Skin epidermis (tissue), 12 donors: ENCODE data around the gene PPP1R18.

Experiments used
- H3K27ac ChIP-seq, 21 experiments: fragments of 200-600 bp; sonication (generic) in 11 of 21; one replicate each; pipeline ENCODE4 v1.5.0; 2020; ENCODE audit warnings: mild to moderate bottlenecking in 3 of 21, inconsistent platforms in 2 of 21, moderate library complexity in 2 of 21
- H3K4me3 ChIP-seq, 7 experiments: fragments of 200-600 bp; sonication (generic) in 2 of 7; one replicate each; pipeline ENCODE4 v1.5.0; 2020; ENCODE audit warnings: inconsistent platforms in 2 of 7, mild to moderate bottlenecking in 2 of 7, moderate library complexity in 1 of 7

Gene PPP1R18

GRCh38 chr6:30643656-30644055 is 42.8 kb downstream of the PPP1R18 start:
- no peak overlapping the region for H3K4me3 ChIP-seq

GRCh38 chr6:30641048-30641447 is 45.4 kb downstream of the PPP1R18 start:
- Histone ChIP-seq H3K27ac (no peak overlapping the region), H3K4me3 (no peak overlapping the region)

More at GRCh38 chr6:30643656-30644055, 42.8 kb downstream of the PPP1R18 start:
- H3K27ac ChIP-seq, result no peak overlapping the region

GRCh38 chr6:30640481-30640880 is 46.0 kb downstream of the PPP1R18 start:
- no peak overlapping the region for H3K27ac ChIP-seq
- no peak overlapping the region for H3K4me3 ChIP-seq

GRCh38 chr6:30635834-30636233 is 50.6 kb downstream of the PPP1R18 start:
- H3K4me3 ChIP-seq, result no peak overlapping the region
- H3K27ac ChIP-seq, result no peak overlapping the region

- Histone ChIP-seq H3K27ac (peak within 1 kb of the TSS; percentile 24 to 96 (median 90)), H3K4me3 (peak within 1 kb of the TSS; percentile 40 to 67 (median 58))
Measured at GRCh38 chr6:30626484-30627366, 59.7 kb downstream of the PPP1R18 start, which contains the start of gene ATAT1. ATAT1 (plus strand) TSS chr6:30626874.
